ENCODE measurements around the gene ADORA1. TPM values are rescaled to one million over a fixed set of nuclear protein-coding genes. Genes with fewer than 3 reads are reported as not detected.

ADORA1 gene
- total RNA-seq, 1 donor from 2014 or later = 7.0 TPM

- H3K4me3 ChIP-seq (ENCODE audit: low read depth, low read length) = no peak overlapping the region
- no peak for TF ChIP-seq CTCF (IDR thresholded peaks at IDR 0.05; ENCODE audit: insufficient read depth, low read length, poor library complexity, severe bottlenecking)
- no peaks in the 10 kb centered on the region for H3K36me3 ChIP-seq (ENCODE audit: control insufficient read depth, insufficient read depth, low read length)
- no peak for DNase-seq (ENCODE audit: low read depth)
- H3K27me3 ChIP-seq (ENCODE audit: control insufficient read depth, insufficient read depth, low read length) = peaks cover 16% of the 10 kb centered on the region
Measured at GRCh38 chr1:203214871-203215270, 87.3 kb downstream of the ADORA1 start.

- TF ChIP-seq CTCF (IDR thresholded peaks at IDR 0.05; ENCODE audit: insufficient read depth, low read length, poor library complexity, severe bottlenecking) = no peak
- Histone ChIP-seq H3K4me3 (ENCODE audit: low read depth, low read length) (no peak overlapping the region), H3K27me3 (ENCODE audit: control insufficient read depth, insufficient read depth, low read length) (peaks cover 16% of the 10 kb centered on the region), H3K36me3 (ENCODE audit: control insufficient read depth, insufficient read depth, low read length) (no peaks in the 10 kb centered on the region)
- DNase-seq (ENCODE audit: low read depth) = no peak
Measured at GRCh38 chr1:203215573-203215972, 88.0 kb downstream of the ADORA1 start.

- peak; percentile 14 for DNase-seq (ENCODE audit: low read depth)
- peak; percentile 57 for TF ChIP-seq CTCF (IDR thresholded peaks at IDR 0.05; ENCODE audit: insufficient read depth, low read length, poor library complexity, severe bottlenecking)
- no peaks in the 10 kb centered on the region for H3K36me3 ChIP-seq (ENCODE audit: control insufficient read depth, insufficient read depth, low read length)
- H3K4me3 ChIP-seq (ENCODE audit: low read depth, low read length) = no peak overlapping the region
- H3K27me3 ChIP-seq (ENCODE audit: control insufficient read depth, insufficient read depth, low read length) = peaks cover 18% of the 10 kb centered on the region
Measured at GRCh38 chr1:203216274-203217138, 89.0 kb downstream of the ADORA1 start.

Other genes with a start within 250 kb of the ADORA1 start
- 7.0 and 11.5 TPM in 2 replicates for gene RABIF, start 238.6 kb upstream of the ADORA1 start, total RNA-seq
- 21.4 and 23.4 TPM in 2 replicates for gene KLHL12, start 200.5 kb upstream of the ADORA1 start, total RNA-seq
- 76.6 and 77.8 TPM in 2 replicates for gene ADIPOR1, start 169.4 kb upstream of the ADORA1 start, total RNA-seq
- gene CYB5R1, start 160.5 kb upstream of the ADORA1 start, total RNA-seq = 36.1 and 43.4 TPM in 2 replicates
- 81.9 and 83.2 TPM in 2 replicates for gene TMEM183A, start 120.4 kb upstream of the ADORA1 start, total RNA-seq
- 0.13 and 0.62 TPM in 2 replicates for gene PPFIA4, start 101.2 kb upstream of the ADORA1 start, total RNA-seq
- not detected in 2 replicates for gene MYOG, start 41.7 kb upstream of the ADORA1 start, total RNA-seq
- gene MYBPH, start 48.1 kb downstream of the ADORA1 start, total RNA-seq = not detected in 2 replicates
- gene CHI3L1, start 59.0 kb downstream of the ADORA1 start, total RNA-seq = 1.5 and 2.1 TPM in 2 replicates
- gene CHIT1, start 101.9 kb downstream of the ADORA1 start, total RNA-seq = not detected in 2 replicates
- gene BTG2, start 177.8 kb downstream of the ADORA1 start, total RNA-seq = 24.1 and 24.3 TPM in 2 replicates
- gene FMOD, start 223.4 kb downstream of the ADORA1 start, total RNA-seq = 0.62 and 0.79 TPM in 2 replicates

Measured in kidney epithelial cell (primary cell).